Medulla oblongata (tissue), 1 donor: Measurements from ENCODE around the gene TSPAN9.

ENCODE experiments used
- DNase-seq: peaks from one replicate; pipeline ENCODE4 v3.0.0-alpha.2; 2015; ENCODE audit errors: extremely low spot score

Gene TSPAN9

GRCh38 chr12:3123729-3124128 is 46.5 kb downstream of the TSPAN9 start:
- DNase-seq: no peak

- no peak for DNase-seq
Measured at GRCh38 chr12:3124917-3125316, 47.7 kb downstream of the TSPAN9 start.

- peak; percentile 71 for DNase-seq
Measured at GRCh38 chr12:3125674-3126073, 48.5 kb downstream of the TSPAN9 start.

- no peak for DNase-seq
Measured at GRCh38 chr12:3127832-3128231, 50.7 kb downstream of the TSPAN9 start.

GRCh38 chr12:3128498-3129293 is 51.5 kb downstream of the TSPAN9 start:
- DNase-seq: no peak

- peak; percentile 9 for DNase-seq
Measured at GRCh38 chr12:3129301-3130056, 52.3 kb downstream of the TSPAN9 start.

GRCh38 chr12:3130057-3130830 is 53.1 kb downstream of the TSPAN9 start:
- peak; percentile 22 for DNase-seq

GRCh38 chr12:3131129-3131528 is 54.0 kb downstream of the TSPAN9 start:
- no peak for DNase-seq

GRCh38 chr12:3132636-3133404 is 55.6 kb downstream of the TSPAN9 start:
- no peak for DNase-seq

GRCh38 chr12:3133405-3133783 is 56.2 kb downstream of the TSPAN9 start:
- no peak for DNase-seq

GRCh38 chr12:3134126-3134525 is 56.9 kb downstream of the TSPAN9 start:
- no peak for DNase-seq

GRCh38 chr12:3134526-3135135 is 57.5 kb downstream of the TSPAN9 start:
- DNase-seq: no peak

GRCh38 chr12:3135522-3136461 is 58.6 kb downstream of the TSPAN9 start:
- peak; percentile 84 for DNase-seq

GRCh38 chr12:3136641-3137267 is 59.6 kb downstream of the TSPAN9 start:
- no peak for DNase-seq

GRCh38 chr12:3137268-3137781 is 60.1 kb downstream of the TSPAN9 start:
- DNase-seq: no peak

- DNase-seq: no peak
Measured at GRCh38 chr12:3137814-3138445, 60.8 kb downstream of the TSPAN9 start.

- no peak for DNase-seq
Measured at GRCh38 chr12:3138941-3139511, 61.8 kb downstream of the TSPAN9 start.

GRCh38 chr12:3139760-3140159 is 62.6 kb downstream of the TSPAN9 start:
- no peak for DNase-seq
